NCI-H146 treated with DMSO at 0.1 percent for 48 hours (cell line): ENCODE results near the gene CD22.

Experiments used
- DNase-seq: peaks from one replicate; lab custom pipeline; 2025; ENCODE audit not compliant: unreplicated experiment; lab: John Stamatoyannopoulos, UW

CD22 gene

DNA sequence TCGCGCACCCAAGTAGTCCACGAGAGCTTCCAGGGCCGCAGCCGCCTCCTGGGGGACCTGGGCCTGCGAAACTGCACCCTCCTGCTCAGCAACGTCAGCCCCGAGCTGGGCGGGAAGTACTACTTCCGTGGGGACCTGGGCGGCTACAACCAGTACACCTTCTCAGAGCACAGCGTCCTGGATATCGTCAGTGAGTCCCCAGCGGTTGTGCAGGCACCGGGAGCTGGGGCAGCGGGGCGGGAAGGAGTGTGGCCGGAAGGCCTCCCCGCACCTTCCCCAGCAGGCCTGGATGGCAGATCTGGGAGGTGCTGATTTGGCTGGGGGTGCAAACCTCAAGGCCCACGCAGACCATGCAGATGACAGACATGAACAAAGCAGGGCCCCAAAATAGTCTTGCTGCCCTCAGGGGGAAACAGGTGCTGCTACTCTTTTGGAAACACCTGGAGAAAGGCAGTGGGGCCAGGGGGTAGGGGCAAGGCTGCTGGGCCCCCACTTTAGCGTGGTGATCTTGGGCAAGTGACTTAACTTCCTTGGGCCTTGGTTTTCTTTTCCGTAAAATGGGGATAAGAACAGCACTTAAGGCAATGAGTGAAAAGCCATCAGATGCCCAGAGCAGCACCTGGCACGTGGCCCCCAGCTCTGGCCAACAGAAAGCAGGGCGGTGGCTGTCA lies 33.1 kb upstream of the CD22 start:
- no peak for DNase-seq

DNA sequence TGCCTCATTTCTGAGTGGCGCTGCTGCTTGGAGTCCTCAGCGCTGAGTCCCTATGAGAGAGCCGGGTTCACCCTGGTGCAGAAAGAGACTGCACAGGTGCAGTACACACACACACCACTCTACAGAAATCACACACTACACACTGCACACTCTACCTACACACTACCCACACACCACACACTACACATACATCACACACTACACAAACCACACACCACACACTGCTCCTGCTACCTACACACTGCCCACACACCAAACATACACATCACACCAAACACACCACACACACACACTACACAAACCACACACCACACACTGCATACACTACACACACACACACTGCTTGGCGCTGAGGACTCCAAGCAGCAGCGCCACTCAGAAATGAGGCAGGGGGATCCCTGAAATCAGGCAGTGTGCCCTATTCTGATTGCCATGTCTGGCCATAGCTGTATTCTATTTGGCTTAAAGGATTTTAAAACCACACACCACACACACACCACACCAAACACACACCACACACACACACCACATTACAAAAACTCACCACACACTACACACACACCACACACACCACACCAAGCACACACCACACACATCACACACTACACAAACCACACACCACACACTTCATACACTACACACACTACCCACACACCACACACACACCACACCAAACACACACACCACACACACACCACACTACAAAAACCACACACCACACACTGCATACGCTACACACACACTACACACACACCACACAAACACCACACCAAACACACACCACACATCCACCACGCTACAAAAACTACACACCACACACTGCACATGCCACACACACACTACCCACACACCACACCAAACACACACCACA lies 32.1 kb upstream of the CD22 start:
- no peak for DNase-seq

DNA sequence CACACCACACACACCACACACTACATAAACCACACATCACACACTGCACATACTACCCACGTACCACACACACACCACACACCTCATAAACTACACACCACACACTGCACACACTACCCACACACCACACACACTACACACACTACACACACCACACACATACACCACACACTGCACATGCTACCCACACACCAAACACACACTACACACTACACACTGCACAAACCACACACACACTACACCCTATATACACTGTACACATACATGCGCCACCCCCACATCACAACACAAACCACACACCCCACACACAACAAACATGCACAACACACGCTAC lies 31.5 kb upstream of the CD22 start:
- no peak for DNase-seq

DNA sequence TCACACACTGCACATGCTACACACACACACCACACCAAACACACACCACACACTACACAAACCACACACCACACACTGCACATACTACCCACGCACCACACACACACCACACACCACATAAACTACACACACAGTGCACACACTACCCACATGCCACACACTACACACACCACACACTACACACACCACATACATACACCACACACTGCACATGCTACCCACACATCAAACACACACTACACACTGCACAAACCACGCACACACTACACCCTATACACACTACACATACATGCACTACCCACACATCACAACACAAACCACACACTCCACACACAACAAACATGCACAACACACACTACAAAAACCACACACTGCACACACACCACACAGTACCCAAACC lies 31.1 kb upstream of the CD22 start:
- DNase-seq, result no peak

DNA sequence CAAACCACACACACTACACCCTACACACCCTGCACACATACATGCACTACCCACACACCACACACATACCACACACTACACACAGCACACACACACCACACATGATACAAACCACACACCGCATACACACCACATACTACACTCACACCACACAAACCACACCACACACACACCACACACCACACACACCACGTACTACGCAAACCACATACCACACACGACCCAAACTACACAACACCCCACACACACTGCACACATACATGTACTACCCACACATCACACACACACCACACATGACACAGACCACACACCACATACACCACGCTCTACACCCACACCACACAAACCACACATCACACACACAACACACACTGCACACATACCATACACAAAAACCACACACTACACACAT lies 30.4 kb upstream of the CD22 start:
- no peak for DNase-seq

DNA sequence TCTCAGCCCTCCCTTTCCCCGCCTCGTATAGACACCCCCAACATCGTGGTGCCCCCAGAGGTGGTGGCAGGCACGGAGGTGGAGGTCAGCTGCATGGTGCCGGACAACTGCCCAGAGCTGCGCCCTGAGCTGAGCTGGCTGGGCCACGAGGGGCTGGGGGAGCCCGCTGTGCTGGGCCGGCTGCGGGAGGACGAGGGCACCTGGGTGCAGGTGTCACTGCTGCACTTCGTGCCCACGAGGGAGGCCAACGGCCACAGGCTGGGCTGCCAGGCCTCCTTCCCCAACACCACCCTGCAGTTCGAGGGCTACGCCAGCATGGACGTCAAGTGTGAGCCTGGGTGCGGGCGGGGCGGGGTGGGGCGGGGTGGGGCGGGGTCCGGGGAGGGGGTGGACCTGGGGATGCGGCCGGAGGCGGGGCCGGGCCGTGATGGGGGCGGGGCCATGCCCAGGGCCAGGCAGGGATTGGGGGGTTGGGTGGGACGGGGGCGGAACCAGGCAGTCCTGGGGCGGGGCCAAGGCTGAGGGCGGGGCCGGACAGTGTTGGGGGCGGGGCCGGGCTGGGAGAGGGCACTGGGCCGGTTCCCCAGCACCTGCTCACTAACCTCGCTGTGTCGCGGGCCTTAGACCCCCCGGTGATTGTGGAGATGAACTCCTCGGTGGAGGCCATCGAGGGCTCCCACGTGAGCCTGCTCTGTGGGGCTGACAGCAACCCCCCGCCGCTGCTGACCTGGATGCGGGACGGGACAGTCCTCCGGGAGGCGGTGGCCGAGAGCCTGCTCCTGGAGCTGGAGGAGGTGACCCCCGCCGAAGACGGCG lies 29.3 kb upstream of the CD22 start:
- no peak for DNase-seq

DNA sequence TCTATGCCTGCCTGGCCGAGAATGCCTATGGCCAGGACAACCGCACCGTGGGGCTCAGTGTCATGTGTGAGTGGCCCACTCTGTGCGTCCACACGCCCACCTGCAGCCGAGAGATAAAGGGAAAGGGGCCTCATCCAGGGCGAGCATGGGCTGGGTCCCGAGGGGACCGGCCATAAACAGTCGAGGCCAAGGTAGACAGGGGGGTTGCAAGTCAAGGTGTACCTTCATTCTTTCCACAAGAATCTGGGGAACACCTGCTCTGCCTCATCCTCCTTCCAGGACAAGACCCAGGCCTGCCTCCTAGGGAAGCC lies 28.7 kb upstream of the CD22 start:
- no peak for DNase-seq

DNA sequence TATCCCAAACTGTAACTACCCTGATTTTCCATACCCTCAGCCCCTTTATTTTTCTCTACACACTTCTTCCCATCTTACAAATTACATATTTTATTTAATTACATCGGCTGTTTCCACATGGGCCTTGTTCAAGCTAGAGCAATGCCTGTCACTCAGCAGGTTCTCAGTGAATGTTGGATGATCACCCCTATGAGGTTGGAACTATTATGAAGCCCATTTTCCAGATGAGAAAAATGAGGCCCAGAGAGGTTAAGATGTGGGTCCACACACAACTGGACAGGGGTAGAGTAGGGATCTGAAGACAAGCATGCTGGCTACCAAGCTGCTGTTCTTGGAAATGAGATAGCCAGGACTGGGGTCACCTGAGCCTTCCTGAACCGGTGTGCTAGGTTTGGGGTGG lies 27.0 kb upstream of the CD22 start:
- no peak for DNase-seq

DNA sequence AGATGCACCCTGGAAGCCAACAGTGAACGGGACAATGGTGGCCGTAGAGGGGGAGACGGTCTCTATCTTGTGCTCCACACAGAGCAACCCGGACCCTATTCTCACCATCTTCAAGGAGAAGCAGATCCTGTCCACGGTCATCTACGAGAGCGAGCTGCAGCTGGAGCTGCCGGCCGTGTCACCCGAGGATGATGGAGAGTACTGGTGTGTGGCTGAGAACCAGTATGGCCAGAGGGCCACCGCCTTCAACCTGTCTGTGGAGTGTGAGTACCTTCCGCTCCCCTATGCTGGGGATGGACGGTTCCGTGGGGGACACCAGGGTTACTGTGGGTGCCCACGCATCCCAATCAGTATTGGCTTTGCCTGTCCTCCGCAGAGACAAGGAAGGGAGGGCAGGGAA lies 26.5 kb upstream of the CD22 start:
- no peak for DNase-seq

DNA sequence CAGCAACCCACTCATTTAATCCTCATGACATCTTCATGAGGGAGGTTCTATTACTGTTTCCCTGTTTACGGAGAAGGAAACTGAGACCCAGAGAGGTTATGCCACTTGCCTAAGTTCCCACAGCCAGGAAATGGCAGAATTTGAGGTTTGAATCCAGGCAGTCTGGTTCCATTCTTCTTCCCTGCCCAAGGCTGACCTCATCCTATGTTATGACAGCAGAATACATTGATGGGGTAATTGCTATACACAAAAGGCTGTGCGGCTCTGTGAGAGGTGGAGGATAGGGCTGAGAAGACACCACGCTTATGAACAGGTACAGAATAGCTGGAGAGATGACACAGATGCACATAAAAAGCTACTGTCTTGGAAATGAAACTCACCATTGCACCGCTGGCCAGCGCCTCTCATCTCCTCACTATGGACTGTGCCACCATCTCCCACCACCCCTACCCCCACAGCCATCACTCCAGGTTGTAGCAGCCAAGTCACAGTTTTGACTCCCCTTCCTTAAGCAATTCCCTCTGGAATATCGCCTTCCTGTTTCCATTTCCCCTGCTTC lies 25.6 kb upstream of the CD22 start:
- no peak for DNase-seq

DNA sequence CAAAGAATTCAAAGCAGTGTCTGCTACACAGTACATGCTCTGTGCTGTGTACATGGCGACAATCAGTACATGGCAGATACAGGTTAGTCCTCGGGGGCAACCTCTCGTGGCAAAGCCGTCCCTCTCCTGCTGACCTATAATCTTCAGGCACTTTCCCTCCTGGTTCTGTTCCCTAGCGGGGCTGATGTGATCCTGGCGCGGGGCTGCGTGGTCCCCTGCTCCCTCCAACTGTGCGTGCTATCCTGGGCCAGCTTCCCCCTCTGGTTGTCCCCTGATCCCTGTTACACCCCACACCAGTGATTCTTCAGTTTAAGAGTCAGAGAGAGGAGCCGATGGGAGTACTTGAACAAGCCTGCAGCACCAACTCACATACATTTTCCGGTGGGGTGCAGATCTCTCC lies 25.0 kb upstream of the CD22 start:
- no peak for DNase-seq

DNA sequence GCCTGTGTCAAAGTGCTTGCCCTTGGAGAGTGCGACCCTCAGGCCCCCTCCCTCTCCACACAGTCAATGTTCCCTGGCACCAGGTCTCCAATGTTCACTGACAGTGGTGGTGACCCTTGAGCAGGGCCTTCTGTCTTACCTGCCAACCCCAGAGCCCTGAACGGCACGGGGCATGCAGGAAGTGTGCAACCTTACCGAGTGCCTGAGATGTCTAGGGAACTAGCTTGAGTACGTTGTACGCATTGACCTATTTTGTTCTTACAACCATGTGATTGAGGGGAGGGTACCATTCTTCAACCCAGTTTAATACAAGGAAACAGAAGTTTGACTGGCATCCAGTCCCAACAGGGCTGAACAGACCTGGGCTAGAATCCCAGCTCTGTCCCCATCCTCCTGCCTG lies 23.8 kb upstream of the CD22 start:
- no peak for DNase-seq

DNA sequence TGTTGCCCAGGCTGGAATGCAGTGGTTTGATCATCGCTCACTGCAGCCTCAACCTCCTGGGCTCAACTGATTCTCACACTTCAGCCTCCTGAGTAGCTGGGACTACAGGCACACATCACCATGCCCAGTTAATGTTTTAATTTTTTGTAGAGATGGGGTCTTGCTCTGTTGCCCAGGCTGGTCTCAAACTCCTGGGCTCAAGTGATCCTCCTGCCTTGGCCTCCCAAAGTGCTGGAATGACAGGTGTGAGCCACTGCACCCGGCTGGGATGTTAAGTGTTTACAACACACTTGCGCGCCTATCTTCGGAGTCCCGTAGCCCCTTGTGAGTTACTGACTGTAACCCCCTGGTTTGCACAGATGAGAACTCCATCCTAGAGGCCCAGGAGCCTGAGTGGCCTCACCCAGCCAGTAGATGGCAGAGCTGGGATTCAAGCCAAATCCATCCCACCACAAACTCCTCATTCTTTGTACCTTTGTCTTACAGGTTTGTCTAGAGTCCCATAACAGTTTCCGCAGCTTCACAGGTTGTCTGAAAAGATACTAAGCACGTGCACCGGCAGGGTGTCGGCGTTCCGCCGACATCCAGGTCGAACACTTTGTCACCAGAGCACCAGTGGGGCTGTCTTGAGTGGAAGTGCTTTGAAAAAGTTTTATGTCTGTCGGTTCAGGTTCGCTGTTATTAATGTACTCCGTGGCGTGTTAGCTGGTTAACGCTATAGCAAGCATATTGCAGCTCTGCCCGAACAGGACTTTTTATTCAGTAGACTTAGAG lies 22.3 kb upstream of the CD22 start:
- no peak for DNase-seq

DNA sequence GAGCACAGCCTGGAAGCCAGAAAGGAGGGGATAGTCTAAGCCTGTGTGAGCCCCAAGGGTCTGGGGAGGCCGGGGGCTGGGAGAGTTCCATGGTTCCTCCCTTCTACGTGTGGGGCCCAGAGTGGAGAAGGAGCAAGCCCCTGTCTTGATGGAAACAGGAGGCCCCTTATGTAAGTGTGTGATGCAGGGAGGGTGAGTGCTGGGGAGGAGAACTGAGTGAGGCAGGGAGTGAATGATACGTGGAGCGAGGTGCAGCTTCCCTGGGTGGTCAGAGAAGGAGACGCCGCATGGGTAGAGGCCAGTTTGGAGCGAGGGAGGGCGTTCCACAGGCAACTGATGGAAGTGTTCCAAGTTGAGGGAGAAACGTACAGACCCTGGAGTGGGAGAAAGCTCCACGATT lies 21.1 kb upstream of the CD22 start:
- DNase-seq, result no peak

DNA sequence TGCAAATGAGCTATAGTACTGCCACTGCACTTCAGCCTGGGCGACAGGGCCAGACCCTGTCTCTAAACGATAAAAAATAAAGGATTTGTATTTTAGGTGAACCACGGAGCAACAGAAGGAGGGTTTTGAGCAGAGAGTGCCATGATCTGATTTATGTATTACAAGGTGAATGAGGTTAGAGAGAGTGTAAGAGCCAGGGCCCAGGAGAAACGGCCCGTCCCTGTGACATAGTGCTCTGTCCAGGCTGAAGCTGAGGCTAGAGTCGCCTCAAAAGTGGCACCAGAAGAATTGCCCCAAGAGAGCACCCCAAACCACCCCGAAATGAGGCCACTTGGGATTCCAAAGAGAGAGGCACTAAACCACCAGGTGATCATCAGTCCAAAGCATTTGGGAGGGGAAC lies 20.1 kb upstream of the CD22 start:
- no peak for DNase-seq

DNA sequence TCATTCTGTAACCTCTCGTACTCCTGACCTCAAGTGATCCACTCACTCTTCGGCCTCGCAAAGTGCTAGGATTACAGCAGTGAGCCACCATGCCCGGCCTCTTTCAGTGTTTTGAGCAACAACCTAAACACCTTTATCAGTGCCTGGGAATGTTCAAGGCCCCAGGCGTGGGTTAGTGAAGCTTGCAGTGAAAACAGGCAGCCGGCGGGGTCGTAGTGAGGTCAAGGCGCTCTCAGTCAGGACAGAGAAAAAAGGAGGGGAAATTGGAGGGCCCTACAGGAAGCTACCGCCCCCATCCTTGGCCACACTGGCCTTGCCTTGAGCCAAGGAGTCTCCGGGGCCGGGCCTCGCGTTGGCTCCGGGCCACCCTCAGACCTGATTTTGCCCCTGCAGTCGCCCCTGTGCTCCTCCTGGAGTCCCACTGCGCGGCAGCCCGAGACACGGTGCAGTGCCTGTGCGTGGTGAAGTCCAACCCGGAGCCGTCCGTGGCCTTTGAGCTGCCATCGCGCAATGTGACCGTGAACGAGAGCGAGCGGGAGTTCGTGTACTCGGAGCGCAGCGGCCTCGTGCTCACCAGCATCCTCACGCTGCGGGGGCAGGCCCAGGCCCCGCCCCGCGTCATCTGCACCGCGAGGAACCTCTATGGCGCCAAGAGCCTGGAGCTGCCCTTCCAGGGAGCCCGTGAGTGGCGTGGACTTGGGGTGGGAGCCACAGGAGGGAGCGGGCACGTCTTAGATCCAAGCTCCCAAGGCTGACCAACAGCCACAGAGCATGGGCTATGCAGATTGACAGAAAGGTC lies 19.3 kb upstream of the CD22 start:
- no peak for DNase-seq

DNA sequence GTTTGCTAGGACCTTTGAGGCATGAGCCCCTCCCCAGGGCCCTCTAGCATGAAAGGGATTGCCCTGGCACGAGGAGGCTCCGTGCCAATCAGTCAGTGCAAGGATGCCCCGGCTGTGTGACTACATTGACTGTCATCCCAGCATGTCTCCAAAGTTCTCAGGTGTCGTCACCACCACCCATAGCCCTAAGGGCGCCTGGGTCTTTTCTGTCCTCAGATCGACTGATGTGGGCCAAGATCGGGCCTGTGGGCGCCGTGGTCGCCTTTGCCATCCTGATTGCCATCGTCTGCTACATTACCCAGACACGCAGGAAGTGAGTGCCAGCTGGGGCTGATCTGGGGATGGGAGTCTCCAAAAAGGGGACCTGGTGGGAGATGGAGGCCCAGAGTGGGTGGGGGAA lies 18.7 kb upstream of the CD22 start:
- DNase-seq, result no peak

DNA sequence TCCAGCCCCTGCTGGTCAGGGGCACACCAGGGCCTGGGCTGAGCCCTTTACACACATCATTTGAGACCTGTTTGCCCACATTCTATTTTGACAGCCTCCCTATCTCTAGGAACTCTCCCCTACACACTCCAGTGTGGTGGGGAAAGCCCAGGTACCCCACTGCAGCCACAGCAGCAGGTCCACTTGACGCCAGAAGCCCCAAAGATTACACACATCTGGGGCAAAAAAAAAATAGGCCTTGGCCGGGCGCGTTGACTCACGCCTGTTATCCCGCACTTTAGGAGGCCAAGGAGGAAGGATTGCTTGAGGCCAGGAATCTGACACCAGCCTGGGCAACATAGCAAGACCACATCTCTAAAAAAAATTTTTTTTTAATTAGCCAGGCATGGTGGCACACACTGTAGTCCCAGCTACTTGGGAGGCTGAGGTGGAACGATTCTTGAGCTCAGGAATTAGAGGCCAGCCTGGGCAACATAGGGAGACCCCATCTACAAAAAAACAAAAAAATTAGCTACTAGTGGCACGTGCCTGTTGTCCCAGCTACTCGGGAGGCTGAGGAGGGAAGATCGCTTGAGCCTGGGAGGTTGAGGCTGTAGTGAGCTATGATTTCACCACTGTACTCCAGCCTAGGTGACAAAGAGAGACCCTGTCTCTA lies 18.0 kb upstream of the CD22 start:
- no peak for DNase-seq

DNA sequence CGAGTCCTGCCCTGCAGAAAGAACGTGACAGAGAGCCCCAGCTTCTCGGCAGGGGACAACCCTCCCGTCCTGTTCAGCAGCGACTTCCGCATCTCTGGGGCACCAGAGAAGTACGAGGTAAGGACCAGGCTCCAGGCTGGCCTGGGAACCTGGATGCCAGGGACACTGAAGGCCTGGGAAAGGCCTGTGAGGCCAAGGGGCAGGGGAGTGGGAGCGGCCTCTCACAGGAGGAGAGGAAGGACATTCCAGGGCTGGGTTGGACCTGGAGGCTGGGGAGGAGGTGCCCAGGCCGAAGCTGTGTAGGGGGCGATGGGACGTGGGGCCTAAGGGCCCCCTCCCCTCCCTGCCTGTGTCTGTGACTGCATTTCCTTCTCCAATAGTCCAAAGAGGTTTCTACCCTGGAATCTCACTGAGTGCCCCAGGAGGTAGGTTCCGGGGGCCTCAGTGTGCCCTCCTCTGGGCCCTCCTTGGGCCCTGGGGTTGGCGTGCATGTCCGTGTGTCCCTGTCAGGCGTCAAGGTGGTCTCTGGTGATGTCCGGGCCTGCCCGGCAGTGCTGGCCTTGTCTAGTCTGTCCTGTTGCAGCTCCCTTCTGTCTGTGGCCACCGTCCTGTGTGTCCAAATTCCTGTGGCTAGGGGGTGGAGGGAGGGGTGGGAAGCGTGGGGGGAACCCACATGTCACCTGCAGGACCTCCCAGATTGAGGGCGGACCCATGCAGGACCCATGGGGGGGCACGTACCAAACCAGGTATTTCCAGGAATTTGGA lies 16.9 kb upstream of the CD22 start:
- no peak for DNase-seq
